GM12865 (cell line): ENCODE measurements around the gene FBXL17.

ENCODE experiments used
- DNase-seq: peaks from one replicate; pipeline ENCODE4 v3.0.0; 2010; ENCODE audit warnings: low read depth
- H3K4me3 ChIP-seq: 2 replicates; pipeline ENCODE4 v1.5.1; 2011; ENCODE audit warnings: mild to moderate bottlenecking, low read depth, low read length, control low read depth
- CTCF ChIP-seq: IDR thresholded peaks from 2 replicates; pipeline ENCODE4 v1.5.1; 2011; ENCODE audit warnings: low read length, control low read depth, low read depth, inconsistent platforms; ENCODE audit not compliant: insufficient read depth; ENCODE audit errors: missing control alignments

The FBXL17 gene

GRCh38 chr5:108078882-108079281 is 303.0 kb downstream of the FBXL17 start:
- DNase-seq, result no peak
- TF ChIP-seq CTCF, result no peak
- H3K4me3 ChIP-seq, result no peak overlapping the region

- DNase-seq, result no peak
- H3K4me3 ChIP-seq, result no peak overlapping the region
- no peak for TF ChIP-seq CTCF
Observed at GRCh38 chr5:108078345-108078744, 303.6 kb downstream of the FBXL17 start.

- no peak for TF ChIP-seq CTCF
- no peak overlapping the region for H3K4me3 ChIP-seq
- no peak for DNase-seq
Observed at GRCh38 chr5:108074626-108075025, 307.3 kb downstream of the FBXL17 start.

- TF ChIP-seq CTCF, result no peak
- H3K4me3 ChIP-seq, result no peak overlapping the region
- DNase-seq, result no peak
Observed at GRCh38 chr5:108064302-108064701, 317.6 kb downstream of the FBXL17 start.

- DNase-seq, result no peak
- no peak for TF ChIP-seq CTCF
- no peak overlapping the region for H3K4me3 ChIP-seq
Observed at GRCh38 chr5:108061941-108062340, 320.0 kb downstream of the FBXL17 start.

GRCh38 chr5:108060340-108060739 is 321.6 kb downstream of the FBXL17 start:
- no peak for TF ChIP-seq CTCF
- H3K4me3 ChIP-seq, result no peak overlapping the region
- no peak for DNase-seq

GRCh38 chr5:108059334-108059733 is 322.6 kb downstream of the FBXL17 start:
- H3K4me3 ChIP-seq, result no peak overlapping the region
- no peak for DNase-seq
- TF ChIP-seq CTCF, result no peak
